Uterus (tissue), 4 donors: Measurements from ENCODE around the gene ZPBP2. TPM values are rescaled to one million over a fixed set of nuclear protein-coding genes. Genes with fewer than 3 reads are reported as not detected.

Source experiments
- DNase-seq, 2 donors: peaks; one replicate each; pipeline ENCODE4 v3.0.0-alpha.2; 2019 to 2020
- H3K27ac ChIP-seq, 2 donors: fragments of 200-600 bp; sonication (generic); 1 replicate in 1 of 2; 2 replicates in 1 of 2; pipeline ENCODE4 v1.5.1; 2016 to 2018
- H3K27me3 ChIP-seq, 2 donors: fragments of 200-600 bp; sonication (generic); one replicate each; pipeline ENCODE4 v1.5.1; 2018 to 2019; ENCODE audit warnings: control low read depth in 1 of 2
- H3K36me3 ChIP-seq, 2 donors: fragments of 200-600 bp; sonication (generic); one replicate each; pipeline ENCODE4 v1.5.1; 2019; ENCODE audit warnings: control low read depth in 1 of 2
- H3K4me1 ChIP-seq, 2 donors: fragments of 200-600 bp; sonication (generic); one replicate each; pipeline ENCODE4 v1.5.1; 2018 to 2019; ENCODE audit warnings: control low read depth in 1 of 2
- H3K4me3 ChIP-seq, 2 donors: fragments of 200-600 bp; sonication (generic); 1 replicate in 1 of 2; 2 replicates in 1 of 2; pipeline ENCODE4 v1.5.1; 2018 to 2019; ENCODE audit warnings: mild to moderate bottlenecking in 1 of 2
- H3K9me3 ChIP-seq, 2 donors: fragments of 200-600 bp; sonication (generic); one replicate each; pipeline ENCODE4 v1.5.1; 2019; ENCODE audit warnings: control low read depth in 1 of 2
- POLR2A ChIP-seq, 2 donors: fragments of 450-650 bp; IDR thresholded peaks; one replicate each; pipeline ENCODE4 v1.6.1; 2016; ENCODE audit warnings: antibody characterized with exemption in 2 of 2, mild to moderate bottlenecking in 1 of 2, moderate library complexity in 1 of 2
- intact Hi-C: fragments of 100-400 bp; cut with DNase I; formaldehyde crosslinking; loops from one replicate; pipeline ENCODE4 v1.15.1; 2023; ENCODE audit warnings: low total_unique reads
- total RNA-seq, 4 donors: library from RNA; depleted of rRNA in 3 of 4; stranded (reverse); fragments of >200 nt in 3 of 4; gene quantifications; one replicate each; pipeline versions ENCODE4 v1.1.0 to v1.2.4, GENCODE V29; 2014 to 2023
- TF ChIP-seq, protein P1 (sequence below), 4 experiments: fragments of 200-600 bp in 2 of 4; fragments of 450-650 bp in 2 of 4; sonication (generic) in 2 of 4; IDR thresholded peaks; one replicate each; pipeline ENCODE4 v1.5.1; 2016 to 2019; ENCODE audit warnings: antibody characterized with exemption in 4 of 4, mild to moderate bottlenecking in 2 of 4, moderate library complexity in 1 of 4
- donor health status: DM: yes; HTN: yes; CAD: no.

Gene ZPBP2
- total RNA-seq, 4 donors from 2014 or later, result not detected

GRCh38 chr17:39835038-39835786 lies 32.8 kb upstream of the ZPBP2 start:
- no peaks in the 10 kb centered on the region for H3K9me3 ChIP-seq
- no peaks in the 10 kb centered on the region for H3K36me3 ChIP-seq
- H3K4me3 ChIP-seq, result no peak overlapping the region
- no peak overlapping the region for H3K27ac ChIP-seq
- TF ChIP-seq POLR2A (IDR thresholded peaks at IDR 0.05), result no peak
- TF ChIP-seq, protein P1, sequence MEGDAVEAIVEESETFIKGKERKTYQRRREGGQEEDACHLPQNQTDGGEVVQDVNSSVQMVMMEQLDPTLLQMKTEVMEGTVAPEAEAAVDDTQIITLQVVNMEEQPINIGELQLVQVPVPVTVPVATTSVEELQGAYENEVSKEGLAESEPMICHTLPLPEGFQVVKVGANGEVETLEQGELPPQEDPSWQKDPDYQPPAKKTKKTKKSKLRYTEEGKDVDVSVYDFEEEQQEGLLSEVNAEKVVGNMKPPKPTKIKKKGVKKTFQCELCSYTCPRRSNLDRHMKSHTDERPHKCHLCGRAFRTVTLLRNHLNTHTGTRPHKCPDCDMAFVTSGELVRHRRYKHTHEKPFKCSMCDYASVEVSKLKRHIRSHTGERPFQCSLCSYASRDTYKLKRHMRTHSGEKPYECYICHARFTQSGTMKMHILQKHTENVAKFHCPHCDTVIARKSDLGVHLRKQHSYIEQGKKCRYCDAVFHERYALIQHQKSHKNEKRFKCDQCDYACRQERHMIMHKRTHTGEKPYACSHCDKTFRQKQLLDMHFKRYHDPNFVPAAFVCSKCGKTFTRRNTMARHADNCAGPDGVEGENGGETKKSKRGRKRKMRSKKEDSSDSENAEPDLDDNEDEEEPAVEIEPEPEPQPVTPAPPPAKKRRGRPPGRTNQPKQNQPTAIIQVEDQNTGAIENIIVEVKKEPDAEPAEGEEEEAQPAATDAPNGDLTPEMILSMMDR (IDR thresholded peaks at IDR 0.05), result no peak
- no peaks in the 10 kb centered on the region for H3K4me1 ChIP-seq
- intact Hi-C loops, result no loop called here
- peaks cover 0 to 3% of the 10 kb centered on the region in 2 donors for H3K27me3 ChIP-seq
- DNase-seq, result no peak

DNA sequence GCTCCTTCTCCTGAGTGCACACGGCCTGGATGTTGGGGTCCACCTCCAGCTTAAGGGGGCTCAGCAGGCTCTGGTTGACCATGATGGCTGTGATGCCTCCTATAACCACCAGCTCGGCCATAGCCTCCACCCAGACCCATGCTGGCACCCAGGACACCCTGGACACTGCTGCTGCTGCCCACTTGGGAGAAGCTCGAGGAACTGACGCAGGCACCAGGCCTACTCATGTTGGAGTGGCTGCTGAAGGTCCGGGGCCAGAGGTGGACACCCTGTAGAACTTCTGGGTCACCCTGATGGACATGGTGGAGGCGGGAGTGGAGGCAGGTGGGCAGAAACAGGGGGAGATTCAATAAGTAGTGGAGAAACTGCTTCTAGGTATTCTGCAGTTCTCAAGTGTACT lies 31.9 kb upstream of the ZPBP2 start:
- Histone ChIP-seq H3K9me3 (no peaks in the 10 kb centered on the region), H3K4me3 (no peak overlapping the region), H3K4me1 (no peaks in the 10 kb centered on the region), H3K27ac (no peak overlapping the region), H3K27me3 (peaks cover 0 to 3% of the 10 kb centered on the region in 2 donors), H3K36me3 (no peaks in the 10 kb centered on the region)
- no peak for DNase-seq
- intact Hi-C loops, result no loop called here
- no peak for TF ChIP-seq POLR2A (IDR thresholded peaks at IDR 0.05)
- TF ChIP-seq, protein P1 (IDR thresholded peaks at IDR 0.05), result no peak

- peaks cover 0 to 4% of the 10 kb centered on the region in 2 donors for H3K27me3 ChIP-seq
- intact Hi-C loops, result no loop called here
- H3K4me3 ChIP-seq, result no peak overlapping the region
- no peak for TF ChIP-seq POLR2A (IDR thresholded peaks at IDR 0.05)
- TF ChIP-seq, protein P1 (IDR thresholded peaks at IDR 0.05), result no peak
- no peaks in the 10 kb centered on the region for H3K36me3 ChIP-seq
- H3K27ac ChIP-seq, result no peak overlapping the region
- H3K9me3 ChIP-seq, result no peaks in the 10 kb centered on the region
- no peaks in the 10 kb centered on the region for H3K4me1 ChIP-seq
- no peak for DNase-seq
These were observed 29.9 kb upstream of the ZPBP2 start for GRCh38 chr17:39838057-39838456.

DNA sequence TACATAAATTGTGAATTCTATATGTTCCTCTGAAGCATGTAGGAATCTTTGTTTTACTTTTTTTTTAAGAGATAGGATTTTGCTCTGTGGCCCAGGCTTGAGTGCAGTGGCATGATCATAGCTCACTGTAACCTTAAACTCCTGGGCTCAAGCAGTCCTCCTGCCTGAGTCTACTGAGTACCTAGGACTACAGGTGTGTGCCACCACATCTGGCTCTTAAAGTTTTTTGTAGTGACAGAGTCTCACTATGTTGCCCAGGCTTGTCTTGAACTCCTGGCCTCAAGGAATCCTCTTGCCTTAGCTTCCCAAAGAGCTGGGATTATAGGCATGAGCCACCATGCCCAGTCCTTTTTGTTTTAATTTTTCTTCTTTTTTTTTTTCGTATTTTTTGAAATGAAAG lies 29.2 kb upstream of the ZPBP2 start:
- Histone ChIP-seq H3K9me3 (no peaks in the 10 kb centered on the region), H3K4me3 (no peak overlapping the region), H3K4me1 (no peaks in the 10 kb centered on the region), H3K36me3 (no peaks in the 10 kb centered on the region), H3K27me3 (peaks cover 0 to 4% of the 10 kb centered on the region in 2 donors), H3K27ac (no peak overlapping the region)
- intact Hi-C loops, result no loop called here
- TF ChIP-seq, protein P1 (IDR thresholded peaks at IDR 0.05), result no peak
- no peak for TF ChIP-seq POLR2A (IDR thresholded peaks at IDR 0.05)
- DNase-seq, result no peak

DNA sequence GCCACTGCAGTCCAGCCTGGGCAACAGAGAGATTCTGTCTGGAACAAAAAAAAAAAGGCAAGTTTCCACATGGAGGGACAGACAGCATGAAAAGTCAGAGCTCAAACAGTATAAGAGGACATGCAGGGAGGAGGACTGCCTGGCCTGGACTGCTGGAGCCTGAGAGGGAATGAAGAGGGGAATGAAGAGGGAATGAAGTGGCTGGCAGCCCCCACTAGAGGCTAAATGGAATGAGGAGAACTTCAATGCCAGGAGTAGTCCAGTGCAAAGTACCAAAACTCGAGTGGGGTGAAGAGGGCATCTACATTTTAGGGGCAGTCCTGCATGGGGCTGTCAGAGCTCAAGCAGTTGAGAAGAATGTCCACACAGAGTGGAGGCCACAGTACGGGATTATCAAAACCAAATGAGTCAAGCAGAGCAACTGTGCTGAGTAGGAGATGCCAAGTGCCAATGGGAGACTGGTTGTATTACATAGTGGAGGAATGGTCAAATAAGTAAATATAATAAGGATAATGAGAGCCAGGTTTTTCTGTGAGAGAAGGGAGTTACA lies 26.8 kb upstream of the ZPBP2 start:
- H3K36me3 ChIP-seq, result no peaks in the 10 kb centered on the region
- DNase-seq, result no peak
- H3K27me3 ChIP-seq, result peaks cover 0 to 14% of the 10 kb centered on the region in 2 donors
- H3K4me3 ChIP-seq, result no peak overlapping the region
- TF ChIP-seq POLR2A (IDR thresholded peaks at IDR 0.05), result no peak
- TF ChIP-seq, protein P1 (IDR thresholded peaks at IDR 0.05), result no peak
- intact Hi-C loops, result no loop called here
- no peaks in the 10 kb centered on the region for H3K9me3 ChIP-seq
- no peaks in the 10 kb centered on the region for H3K4me1 ChIP-seq
- H3K27ac ChIP-seq, result no peak overlapping the region
